SK-N-SH (cell line): Measurements from ENCODE around the gene CNBD2. TPM values are rescaled to one million over a fixed set of nuclear protein-coding genes. Genes with fewer than 3 reads are reported as not detected.
A peak's percentile ranks its signal among the peaks of the same experiment; 100 is the strongest.
"Not testable (repeated sequence)": the region's sequence is repeated elsewhere in the genome, so short reads cannot be mapped to it uniquely, and the experiment has no call there.

ENCODE experiments used
- CTCF ChIA-PET: fragments of 300-600, 350-600 bp; formaldehyde crosslinking; extraction: SDS; loops from one replicate; lab custom pipeline; 2021; lab: Yijun Ruan, JAX
- POLR2A ChIA-PET: fragments of 350-600 bp; sonication (Branson Sonifier 250); formaldehyde crosslinking; extraction: SDS; loops from one replicate; lab custom pipeline; 2020; ENCODE audit warnings: antibody characterized with exemption, inconsistent platforms; lab: Yijun Ruan, JAX
- DNase-seq: peaks from one replicate; pipeline ENCODE4 v3.0.0; 2012
- H2AFZ ChIP-seq: fragments of 200-600 bp; sonication (generic); 2 replicates; pipeline ENCODE4 v1.8.1; 2016; ENCODE audit warnings: antibody characterized with exemption, mild to moderate bottlenecking, low read depth
- H3F3A ChIP-seq: fragments of 200-600 bp; sonication (generic); replicated peaks from 2 replicates; pipeline ENCODE3; 2016; ENCODE audit warnings: antibody characterized with exemption, mild to moderate bottlenecking; ENCODE audit not compliant: insufficient read depth
- H3K27ac ChIP-seq, 2 experiments: fragments of 200-500 bp in 1 of 2; fragments of 200-600 bp in 1 of 2; sonication (Bioruptor generic) in 1 of 2; sonication (generic), shearing (Covaris generic) in 1 of 2; 2 replicates each; pipeline versions ENCODE4 v1.5.1 to v1.6.1; 2014 to 2016; ENCODE audit warnings: low read depth in 2 of 2, inconsistent platforms in 1 of 2, low read length in 1 of 2, mild to moderate bottlenecking in 1 of 2, mixed read lengths in 1 of 2
- H3K27me3 ChIP-seq: fragments of 200-600 bp; sonication (generic), shearing (Covaris generic); 2 replicates; pipeline ENCODE4 v1.6.1; 2016; ENCODE audit warnings: mixed run types; ENCODE audit not compliant: insufficient read depth
- H3K36me3 ChIP-seq, 2 experiments: fragments of 200-500 bp in 1 of 2; fragments of 200-600 bp in 1 of 2; sonication (Bioruptor generic) in 1 of 2; sonication (generic) in 1 of 2; replicated peaks in 1 of 2; 2 replicates each; pipeline versions ENCODE3 to v1.5.1; 2014 to 2016; ENCODE audit warnings: low read length in 1 of 2, mild to moderate bottlenecking in 1 of 2; ENCODE audit not compliant: insufficient read depth in 2 of 2, control insufficient read depth in 1 of 2
- H3K4me1 ChIP-seq, 2 experiments: fragments of 200-500 bp in 1 of 2; fragments of 200-600 bp in 1 of 2; sonication (Bioruptor generic) in 1 of 2; sonication (generic), shearing (Covaris generic) in 1 of 2; 2 replicates each; pipeline versions ENCODE4 v1.5.1 to v1.6.1; 2014 to 2016; ENCODE audit warnings: low read depth in 1 of 2, low read length in 1 of 2, mixed run types in 1 of 2; ENCODE audit not compliant: insufficient read depth in 2 of 2, control insufficient read depth in 1 of 2
- H3K4me2 ChIP-seq: fragments of 200-600 bp; sonication (generic), shearing (Covaris generic); 2 replicates; pipeline ENCODE4 v1.6.1; 2017; ENCODE audit warnings: mixed run types
- H3K4me3 ChIP-seq, 2 experiments: fragments of 200-500 bp in 1 of 2; fragments of 200-600 bp in 1 of 2; sonication (Bioruptor generic) in 1 of 2; sonication (generic), shearing (Covaris generic) in 1 of 2; 2 replicates each; pipeline versions ENCODE4 v1.5.1 to v1.8.1; 2014 to 2016; ENCODE audit warnings: low read depth in 2 of 2, inconsistent platforms in 1 of 2, low read length in 1 of 2, mild to moderate bottlenecking in 1 of 2, mixed read lengths in 1 of 2, moderate library complexity in 1 of 2
- H3K79me2 ChIP-seq: fragments of 200-600 bp; sonication (generic); 2 replicates; pipeline ENCODE4 v1.8.1; 2017; ENCODE audit warnings: mild to moderate bottlenecking; ENCODE audit not compliant: insufficient read depth
- H3K9ac ChIP-seq: fragments of 200-600 bp; sonication (generic); 2 replicates; pipeline ENCODE4 v1.6.1; 2017; ENCODE audit warnings: mixed run types
- H3K9me2 ChIP-seq: fragments of 200-600 bp; sonication (generic); 2 replicates; pipeline ENCODE4 v1.6.1; 2017; ENCODE audit warnings: mixed run types
- H3K9me3 ChIP-seq: fragments of 200-600 bp; sonication (generic); 2 replicates; pipeline ENCODE4 v1.6.1; 2017; ENCODE audit warnings: mixed run types, mild to moderate bottlenecking, moderate library complexity
- H4K20me1 ChIP-seq: fragments of 200-600 bp; sonication (generic); 2 replicates; pipeline ENCODE4 v1.6.1; 2017; ENCODE audit warnings: mild to moderate bottlenecking, mixed run types; ENCODE audit not compliant: insufficient read depth
- CHD2 ChIP-seq: fragments of 150-350 bp; IDR thresholded peaks from 2 replicates; pipeline ENCODE4 v1.6.1; 2018; ENCODE audit warnings: low read length; ENCODE audit not compliant: partially characterized antibody
- ELF1 ChIP-seq: IDR thresholded peaks from 2 replicates; pipeline ENCODE4 v1.4.0; 2012
- EP300 ChIP-seq, 2 experiments: IDR thresholded peaks; 2 replicates each; pipeline versions ENCODE4 v1.4.0 to v1.6.1; 2012; ENCODE audit warnings: borderline replicate concordance in 1 of 2, low read depth in 1 of 2, low read length in 1 of 2
- GATA2 ChIP-seq: sonication (generic); formaldehyde crosslinking; IDR thresholded peaks from 2 replicates; pipeline ENCODE4 v1.5.0; 2020; ENCODE audit warnings: mild to moderate bottlenecking, missing genetic modification reagents
- NRF1 ChIP-seq: IDR thresholded peaks from 2 replicates; pipeline ENCODE4 v1.6.1; 2012; ENCODE audit warnings: low read depth, mild to moderate bottlenecking, low read length
- RCOR1 ChIP-seq: fragments of 150-350 bp; IDR thresholded peaks from 2 replicates; pipeline ENCODE4 v1.6.1; 2017; ENCODE audit warnings: antibody characterized with exemption, low read length
- REST ChIP-seq: IDR thresholded peaks from 2 replicates; pipeline ENCODE4 v1.6.1; 2012; ENCODE audit warnings: mild to moderate bottlenecking, low read depth, low read length, moderate library complexity
- RFX5 ChIP-seq: IDR thresholded peaks from 2 replicates; pipeline ENCODE4 v1.6.1; 2012; ENCODE audit warnings: mild to moderate bottlenecking, improper control_type of control experiment, low read length
- SIN3A ChIP-seq: IDR thresholded peaks from 2 replicates; pipeline ENCODE4 v1.6.1; 2012; ENCODE audit warnings: low read depth, mild to moderate bottlenecking, low read length, moderate library complexity, borderline replicate concordance
- SMC3 ChIP-seq: IDR thresholded peaks from 2 replicates; pipeline ENCODE4 v1.6.1; 2012; ENCODE audit warnings: low read depth, low read length, improper control_type of control experiment
- TCF12 ChIP-seq: IDR thresholded peaks from 2 replicates; pipeline ENCODE4 v1.4.0; 2012
- USF2 ChIP-seq: fragments of 150-350 bp; IDR thresholded peaks from 2 replicates; pipeline ENCODE4 v1.6.1; 2017; ENCODE audit warnings: antibody characterized with exemption, low read length, low read depth, borderline replicate concordance
- ZBTB33 ChIP-seq: IDR thresholded peaks from 2 replicates; pipeline ENCODE4 v1.4.0; 2012; ENCODE audit warnings: low read depth, borderline replicate concordance
- WGBS: methylation state at CpG from one replicate; pipeline ENCODE4 v1.1.6; 2017; ENCODE audit warnings: low lambda C conversion rate; 5-methylcytosine and 5-hydroxymethylcytosine counted together
- polyA plus RNA-seq, 3 experiments: library from polyadenylated mRNA; depleted of rRNA; stranded (reverse); fragments of >200 nt; gene quantifications; 2 replicates each; pipeline ENCODE4 v1.2.3, GENCODE V29; 2012

CNBD2 gene
- polyA plus RNA-seq, 1 of the 3 experiments (the other 2 are of a cell fraction), result 5.6 TPM

- H3K9me3 ChIP-seq, result no peaks in the 10 kb centered on the region
- POLR2A ChIA-PET, result no interaction called here
- CTCF ChIA-PET, result interaction anchor here (1.3 to 1.4 kb wide), 2 partner anchors 16 to 52 kb away, joined by 3 read pairs; no protein-coding TSS in a partner anchor
- no peak overlapping the region for H3K9ac ChIP-seq
- H3K4me2 ChIP-seq, result no peak overlapping the region
- H3K27me3 ChIP-seq, result no peaks in the 10 kb centered on the region
- peaks cover 3 to 23% of the 10 kb centered on the region in 2 experiments for H3K36me3 ChIP-seq
- H3F3A ChIP-seq, result peaks cover 23% of the 10 kb centered on the region
- H3K79me2 ChIP-seq, result peaks cover 59% of the 10 kb centered on the region
- no peak for DNase-seq
- peaks cover 0 to 3% of the 10 kb centered on the region in 2 experiments; a peak in 1 of 4 replicates for H3K4me1 ChIP-seq
- TF ChIP-seq REST (no peak), RCOR1 (no peak), CHD2 (no peak), EP300 (IDR thresholded peaks at IDR 0.05; ENCODE audit: borderline replicate concordance in 1 of 2, low read depth in 1 of 2, low read length in 1 of 2) (no peak), RFX5 (no peak), ZBTB33 (no peak), SIN3A (no peak), USF2 (no peak), GATA2 (no peak), TCF12 (no peak), SMC3 (no peak), ELF1 (no peak), NRF1 (no peak)
- H4K20me1 ChIP-seq, result peaks cover 68% of the 10 kb centered on the region
- WGBS, result 78% methylated on average over 2 of the region's 2 CpGs
- H3K27ac ChIP-seq, result no peak overlapping the region
- no peaks in the 10 kb centered on the region for H3K9me2 ChIP-seq
- no peak overlapping the region for H3K4me3 ChIP-seq
- H2AFZ ChIP-seq, result no peak overlapping the region
Observed at GRCh38 chr20:36045373-36045714, 77.0 kb downstream of the CNBD2 start.

GRCh38 chr20:36046073-36046798, 77.8 kb downstream of the CNBD2 start:
- Histone ChIP-seq H3K36me3 (peaks cover 3 to 23% of the 10 kb centered on the region in 2 experiments), H4K20me1 (peaks cover 68% of the 10 kb centered on the region), H3K79me2 (peaks cover 67% of the 10 kb centered on the region), H3F3A (peaks cover 23% of the 10 kb centered on the region)
- H3K9me3 ChIP-seq, DNase-seq, H3K4me2 ChIP-seq, H3K9ac ChIP-seq, H3K27ac ChIP-seq, H3K27me3 ChIP-seq, H3K9me2 ChIP-seq, POLR2A ChIA-PET, H2AFZ ChIP-seq, H3K4me1 ChIP-seq, H3K4me3 ChIP-seq: not testable (repeated sequence)
- CTCF ChIA-PET, result interaction anchor here (1.4 kb wide), 1 partner anchor 53 kb away, joined by 3 read pairs; no protein-coding TSS in a partner anchor
- 96% methylated on average over 4 of the region's 4 CpGs for WGBS

GRCh38 chr20:36049408-36049807, 81.0 kb downstream of the CNBD2 start:
- peak overlapping the region; percentile 100; the same call in 1 of the 2 replicates for H3K9ac ChIP-seq
- H3K9me3 ChIP-seq, DNase-seq, H3K9me2 ChIP-seq, H3K27me3 ChIP-seq, H3K27ac ChIP-seq, CTCF ChIA-PET, H3K4me1 ChIP-seq, H2AFZ ChIP-seq: not testable (repeated sequence)
- 0% methylated on average over 2 of the region's 2 CpGs for WGBS
- H4K20me1 ChIP-seq, result peaks cover 56% of the 10 kb centered on the region
- POLR2A ChIA-PET, result interaction anchor here (1.5 kb wide), 1 partner anchor 15 kb away, joined by 6 read pairs; no protein-coding TSS in a partner anchor
- H3K4me3 ChIP-seq, result peak overlapping the region; percentile 88 to 90
- H3K36me3 ChIP-seq, result peaks cover 3 to 23% of the 10 kb centered on the region in 2 experiments
- H3K79me2 ChIP-seq, result peaks cover 67% of the 10 kb centered on the region
- H3K4me2 ChIP-seq, result peak overlapping the region; percentile 70
- H3F3A ChIP-seq, result peaks cover 16% of the 10 kb centered on the region
